ENCODE measurements around the gene SLC29A4. TPM values are rescaled to one million over a fixed set of nuclear protein-coding genes. Genes with fewer than 3 reads are reported as not detected.

Gene SLC29A4
- total and polyA plus RNA-seq, 2 of the 13 experiments (the other 11 are each of a cell fraction or from before 2014, with no cell fraction given), result 29.7 to 31.7 TPM

GRCh38 chr7:5284304-5285281 is 1.9 kb downstream of the SLC29A4 start (continued):
- TF ChIP-seq ZHX2 (IDR thresholded peaks at IDR 0.05; ENCODE audit: low read depth) (peak; percentile 21; the same call in 1 of the 2 replicates), ZHX2 (CRISPR knock-in tag; IDR thresholded peaks at IDR 0.05; ENCODE audit: borderline replicate concordance) (no peak), PAWR (CRISPR knock-in tag; IDR thresholded peaks at IDR 0.05; ENCODE audit: borderline replicate concordance) (no peak), SALL1 (CRISPR knock-in tag; IDR thresholded peaks at IDR 0.05) (peak; percentile 89; the same call in 1 of the 2 replicates), ZNF782 (CRISPR knock-in tag; IDR thresholded peaks at IDR 0.05; ENCODE audit: borderline replicate concordance) (peak; percentile 38; the same call in 1 of the 2 replicates), ZNF619 (CRISPR knock-in tag; IDR thresholded peaks at IDR 0.05) (peak; percentile 36; the same call in 1 of the 2 replicates), ZNF556 (CRISPR knock-in tag; IDR thresholded peaks at IDR 0.05; ENCODE audit: borderline replicate concordance) (peak; percentile 75), DMTF1 (CRISPR knock-in tag; IDR thresholded peaks at IDR 0.05) (no peak), HBP1 (CRISPR knock-in tag; IDR thresholded peaks at IDR 0.05; ENCODE audit: low read depth) (no peak), KDM2A (CRISPR knock-in tag; IDR thresholded peaks at IDR 0.05; ENCODE audit: borderline replicate concordance, low read depth) (peak; percentile 10; the same call in 1 of the 2 replicates), SKI (IDR thresholded peaks at IDR 0.05; ENCODE audit: partially characterized antibody) (no peak), ZBTB37 (CRISPR knock-in tag; IDR thresholded peaks at IDR 0.05) (peak; percentile 65; the same call in 1 of the 2 replicates), ZNF552 (CRISPR knock-in tag; IDR thresholded peaks at IDR 0.05; ENCODE audit: borderline replicate concordance) (no peak), KMT2A (CRISPR knock-in tag; IDR thresholded peaks at IDR 0.05) (no peak), FOSL1 (CRISPR knock-in tag; IDR thresholded peaks at IDR 0.05; ENCODE audit: borderline replicate concordance) (no peak), XBP1 (CRISPR knock-in tag; IDR thresholded peaks at IDR 0.05) (no peak), BRD4 (CRISPR knock-in tag; IDR thresholded peaks at IDR 0.05) (0 out of 2 replicates have a peak, but pooled peaks have one; percentile 34)
